GM12875 (cell line): Measurements from ENCODE around the gene DNASE1L3.

Source experiments
- H3K4me3 ChIP-seq: one replicate; pipeline ENCODE4 v1.5.1; 2011; ENCODE audit warnings: low read depth, low read length, control low read depth
- TF ChIP-seq, protein P1 (sequence below): IDR thresholded peaks from 2 replicates; pipeline ENCODE4 v1.5.1; 2011; ENCODE audit warnings: low read depth, mild to moderate bottlenecking, control low read depth, inconsistent platforms, low read length, moderate library complexity, borderline replicate concordance; ENCODE audit not compliant: insufficient read depth

Gene DNASE1L3

DNA sequence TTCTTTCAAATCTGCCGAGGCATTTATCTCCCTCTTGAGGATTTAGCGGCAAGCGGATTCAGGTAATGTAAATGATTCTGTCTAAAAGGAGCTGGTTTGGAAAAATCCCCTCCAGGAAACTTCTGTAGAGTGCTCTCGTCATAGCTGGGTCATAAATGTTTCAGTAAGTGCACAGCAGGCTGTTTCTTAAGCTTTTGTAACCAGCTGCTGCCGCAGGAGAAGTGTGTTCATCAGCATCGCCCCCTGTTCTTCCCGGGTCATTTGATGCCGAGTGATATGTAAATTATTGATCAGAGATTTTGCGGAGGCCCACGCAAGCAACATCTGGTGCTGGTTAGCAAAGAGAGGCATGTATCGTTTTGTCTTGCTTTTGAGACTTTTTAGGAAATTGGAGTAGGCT is 53.1 kb downstream of the DNASE1L3 start:
- TF ChIP-seq, protein P1, sequence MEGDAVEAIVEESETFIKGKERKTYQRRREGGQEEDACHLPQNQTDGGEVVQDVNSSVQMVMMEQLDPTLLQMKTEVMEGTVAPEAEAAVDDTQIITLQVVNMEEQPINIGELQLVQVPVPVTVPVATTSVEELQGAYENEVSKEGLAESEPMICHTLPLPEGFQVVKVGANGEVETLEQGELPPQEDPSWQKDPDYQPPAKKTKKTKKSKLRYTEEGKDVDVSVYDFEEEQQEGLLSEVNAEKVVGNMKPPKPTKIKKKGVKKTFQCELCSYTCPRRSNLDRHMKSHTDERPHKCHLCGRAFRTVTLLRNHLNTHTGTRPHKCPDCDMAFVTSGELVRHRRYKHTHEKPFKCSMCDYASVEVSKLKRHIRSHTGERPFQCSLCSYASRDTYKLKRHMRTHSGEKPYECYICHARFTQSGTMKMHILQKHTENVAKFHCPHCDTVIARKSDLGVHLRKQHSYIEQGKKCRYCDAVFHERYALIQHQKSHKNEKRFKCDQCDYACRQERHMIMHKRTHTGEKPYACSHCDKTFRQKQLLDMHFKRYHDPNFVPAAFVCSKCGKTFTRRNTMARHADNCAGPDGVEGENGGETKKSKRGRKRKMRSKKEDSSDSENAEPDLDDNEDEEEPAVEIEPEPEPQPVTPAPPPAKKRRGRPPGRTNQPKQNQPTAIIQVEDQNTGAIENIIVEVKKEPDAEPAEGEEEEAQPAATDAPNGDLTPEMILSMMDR: no peak
- H3K4me3 ChIP-seq: no peak overlapping the region

DNA sequence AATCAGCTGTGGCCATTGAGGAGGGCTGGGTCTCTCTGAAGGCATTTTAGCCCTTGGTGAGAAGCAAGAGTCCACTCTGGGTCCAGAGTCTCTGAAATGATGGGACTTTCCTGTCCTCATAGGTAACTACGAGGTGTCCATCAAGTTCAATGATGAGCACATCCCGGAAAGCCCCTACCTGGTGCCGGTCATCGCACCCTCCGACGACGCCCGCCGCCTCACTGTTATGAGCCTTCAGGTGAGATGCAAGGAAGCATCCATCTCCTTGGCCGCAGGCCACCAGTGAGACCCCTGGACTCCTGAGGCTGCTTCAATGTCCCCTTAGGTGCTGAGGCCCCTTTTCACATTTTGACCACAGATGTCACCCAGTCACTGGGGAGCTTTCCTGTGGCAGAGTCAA is 54.9 kb downstream of the DNASE1L3 start:
- no peak overlapping the region for H3K4me3 ChIP-seq
- TF ChIP-seq, protein P1: no peak

- TF ChIP-seq, protein P1: no peak
- H3K4me3 ChIP-seq: no peak overlapping the region
These were observed 55.9 kb downstream of the DNASE1L3 start for GRCh38 chr3:58154626-58155449.

- TF ChIP-seq, protein P1: no peak
These were observed 57.4 kb downstream of the DNASE1L3 start for GRCh38 chr3:58153371-58153770.

GRCh38 chr3:58152225-58153015 is 58.4 kb downstream of the DNASE1L3 start:
- no peak overlapping the region for H3K4me3 ChIP-seq
- TF ChIP-seq, protein P1: no peak

More at GRCh38 chr3:58153371-58153770, 57.4 kb downstream of the DNASE1L3 start:
- no peak overlapping the region for H3K4me3 ChIP-seq

DNA sequence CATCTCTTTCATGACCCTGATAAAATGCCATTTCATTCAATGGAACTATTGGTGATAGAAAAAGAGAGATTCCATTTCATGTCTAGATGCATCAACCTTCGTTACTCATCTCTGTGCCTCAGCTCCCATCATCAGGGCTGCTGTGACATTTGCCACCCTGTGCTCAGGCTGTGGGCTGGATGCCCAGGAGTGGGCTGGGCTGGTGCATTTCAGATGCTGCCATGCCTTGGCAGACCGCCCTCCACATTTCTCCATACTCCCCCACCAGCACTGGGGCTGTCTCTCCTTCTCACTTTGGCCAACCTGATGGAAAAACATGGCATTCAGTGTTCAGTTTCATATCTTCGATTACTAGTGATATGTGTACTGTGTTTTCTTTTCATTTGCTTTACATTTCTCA is 59.1 kb downstream of the DNASE1L3 start:
- TF ChIP-seq, protein P1: no peak
- H3K4me3 ChIP-seq: no peak overlapping the region
